GM19372 (cell line): ENCODE results near the gene SYNGR3.

Experiments used
- ATAC-seq: cut with Tn5 transposase; IDR thresholded peaks from one replicate; pipeline ENCODE4 v1.9.1; 2021; ENCODE audit warnings: mild to moderate bottlenecking, low read depth, moderate library complexity; ENCODE audit not compliant: unreplicated experiment

SYNGR3 gene

DNA sequence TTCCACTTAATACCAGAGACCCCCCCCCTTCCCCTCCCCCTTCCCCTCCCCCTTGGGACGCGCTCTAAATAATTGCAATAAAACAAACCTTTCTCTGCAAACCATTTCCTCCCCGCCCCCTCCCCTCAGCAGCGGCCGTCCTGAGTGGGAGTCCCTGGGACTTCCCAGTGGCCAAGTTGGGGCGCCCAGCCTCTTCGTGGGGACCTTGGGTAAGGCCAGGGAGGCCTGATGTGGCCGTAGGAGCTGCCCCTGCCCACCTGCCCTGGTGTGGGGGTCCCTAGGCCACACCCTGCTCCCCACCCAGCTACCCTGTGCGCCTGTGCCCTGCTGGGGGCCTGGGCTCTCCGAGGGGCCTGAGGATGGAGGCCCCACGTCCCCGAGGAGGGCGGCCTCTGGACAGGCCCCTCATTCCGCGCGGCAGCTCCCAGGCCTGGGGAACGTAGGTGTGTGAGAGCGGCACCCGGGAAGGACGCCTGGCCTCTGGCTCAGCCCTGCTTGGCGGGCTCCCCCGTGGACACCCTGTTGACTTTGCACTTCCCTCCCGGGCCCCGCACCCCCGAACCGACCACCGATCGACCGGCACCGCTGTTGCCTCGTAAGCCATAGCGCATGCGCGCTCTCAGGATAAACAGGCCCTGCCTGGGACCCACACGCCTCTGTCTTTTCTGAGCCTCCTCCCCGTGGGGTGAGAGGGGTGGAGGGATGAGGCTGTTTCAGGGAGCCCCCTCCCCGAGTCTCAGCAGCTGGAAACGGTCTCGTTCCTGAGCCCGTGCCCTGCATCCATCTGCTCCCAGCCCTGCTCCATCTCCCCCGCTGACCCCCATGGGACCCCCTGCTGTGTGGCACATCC is 48.8 kb downstream of the SYNGR3 start:
- no peak for ATAC-seq

DNA sequence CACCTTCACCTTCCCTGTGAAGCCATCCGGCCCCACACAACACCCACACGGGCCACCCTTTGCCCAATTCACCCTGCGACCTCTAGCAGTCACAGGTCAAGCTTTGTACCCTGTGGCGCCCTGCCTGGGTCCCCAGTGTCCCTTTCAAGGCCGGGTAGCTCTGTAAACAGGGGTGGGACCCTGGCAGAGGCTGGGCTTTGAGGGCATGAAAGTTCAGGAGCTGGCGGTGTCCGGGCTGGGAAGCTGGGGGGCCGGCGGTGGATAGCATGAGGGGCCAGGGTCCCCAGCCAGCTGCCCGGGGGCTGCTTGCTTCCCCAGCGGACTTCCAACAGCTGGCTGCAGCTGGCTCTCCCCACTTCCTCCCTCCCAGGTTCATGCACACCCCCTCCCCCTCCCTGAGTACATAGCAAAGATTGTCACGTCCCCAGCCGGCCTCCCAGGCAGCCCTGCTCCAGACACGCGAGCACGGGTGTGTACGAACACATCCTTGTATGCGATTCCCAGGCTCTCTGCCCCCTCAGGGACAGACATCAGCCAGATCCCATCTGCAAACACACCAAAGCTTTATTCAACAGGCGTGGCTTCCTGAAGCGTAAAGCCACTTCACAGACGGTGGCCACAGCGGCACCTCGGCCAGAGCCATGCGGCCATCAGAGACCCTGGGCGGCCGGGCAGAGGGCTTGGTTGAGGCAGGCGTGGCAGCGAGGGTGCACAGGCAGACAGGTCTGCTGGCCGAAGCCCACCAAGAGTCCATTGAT is 49.7 kb downstream of the SYNGR3 start:
- ATAC-seq = no peak

GRCh38 chr16:2040041-2040786 is 50.4 kb downstream of the SYNGR3 start:
- ATAC-seq = no peak

DNA sequence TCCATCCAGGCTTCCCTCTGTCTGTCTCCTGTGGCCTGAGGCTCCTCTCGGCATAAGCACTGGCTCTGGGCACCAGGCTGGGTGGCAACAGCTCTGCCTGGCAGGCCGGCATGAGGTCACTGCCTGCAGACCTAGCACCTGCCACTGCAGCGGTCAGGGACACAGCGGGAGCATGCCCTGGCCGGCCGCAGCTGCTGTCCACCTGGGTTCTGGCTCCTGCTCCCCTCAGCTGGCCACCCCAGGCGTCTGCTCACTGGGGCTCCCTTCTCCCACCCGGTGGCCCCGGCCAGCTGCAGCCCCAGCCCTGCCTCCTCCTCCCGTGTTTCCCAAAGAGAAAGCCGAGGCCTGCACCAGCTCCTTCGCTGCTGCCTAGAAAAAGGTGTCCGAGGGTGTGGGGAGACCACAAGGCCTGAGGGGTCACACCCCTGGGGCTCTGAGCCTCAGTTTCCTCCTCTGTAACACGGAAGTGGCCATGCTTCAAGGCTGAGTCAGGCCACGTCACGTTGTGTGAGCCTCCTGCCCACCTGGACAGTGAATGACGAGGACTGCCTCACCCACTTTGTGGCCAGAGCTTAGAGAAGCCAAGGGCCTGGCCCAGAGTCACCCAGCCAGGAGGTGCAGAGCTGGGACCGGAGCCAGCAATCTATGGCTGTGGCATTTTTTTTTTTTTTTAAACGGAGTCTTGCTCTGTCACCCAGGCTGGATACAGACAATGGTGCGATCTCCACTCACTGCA is 51.2 kb downstream of the SYNGR3 start:
- no peak for ATAC-seq

DNA sequence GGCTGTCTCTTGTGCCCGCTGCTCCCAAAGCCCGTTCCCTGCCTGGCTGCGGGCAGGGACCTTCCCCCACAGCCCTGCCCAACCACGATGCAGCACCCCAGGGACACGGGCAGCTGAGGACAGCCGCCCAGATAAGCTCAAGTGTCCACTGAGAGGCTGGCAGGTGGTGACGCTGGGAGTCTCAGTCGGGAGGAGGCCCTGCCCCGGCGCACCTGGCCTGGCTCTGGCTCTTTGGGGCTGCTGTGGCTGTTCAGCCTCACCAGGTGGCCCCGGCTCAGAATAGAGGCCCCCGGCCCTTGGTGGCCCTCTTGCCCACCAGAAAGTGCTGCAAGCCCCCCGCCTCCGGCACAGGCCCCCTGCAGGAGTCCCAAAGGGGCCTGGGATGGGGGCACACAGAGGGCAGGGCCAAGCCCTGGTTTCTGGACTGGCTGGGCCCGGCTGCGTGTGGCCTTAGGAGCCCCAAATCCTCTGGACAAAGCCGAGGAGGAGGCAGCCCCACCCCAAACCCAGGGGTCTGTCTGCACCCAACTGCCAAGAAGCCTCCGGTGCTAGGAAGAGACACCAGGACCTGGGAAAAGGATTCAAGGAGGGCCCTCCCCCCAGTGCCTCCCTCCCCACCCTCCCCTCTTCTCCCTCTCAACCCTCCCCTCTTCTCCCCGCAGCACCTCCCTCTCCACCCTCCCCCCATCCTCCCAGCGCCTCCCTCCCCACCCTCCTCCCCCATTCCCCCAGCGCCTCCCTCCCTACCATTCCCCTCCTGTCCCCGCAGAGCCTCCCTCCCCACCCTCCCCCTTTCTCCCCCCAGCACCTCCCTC is 52.6 kb downstream of the SYNGR3 start:
- ATAC-seq = no peak

DNA sequence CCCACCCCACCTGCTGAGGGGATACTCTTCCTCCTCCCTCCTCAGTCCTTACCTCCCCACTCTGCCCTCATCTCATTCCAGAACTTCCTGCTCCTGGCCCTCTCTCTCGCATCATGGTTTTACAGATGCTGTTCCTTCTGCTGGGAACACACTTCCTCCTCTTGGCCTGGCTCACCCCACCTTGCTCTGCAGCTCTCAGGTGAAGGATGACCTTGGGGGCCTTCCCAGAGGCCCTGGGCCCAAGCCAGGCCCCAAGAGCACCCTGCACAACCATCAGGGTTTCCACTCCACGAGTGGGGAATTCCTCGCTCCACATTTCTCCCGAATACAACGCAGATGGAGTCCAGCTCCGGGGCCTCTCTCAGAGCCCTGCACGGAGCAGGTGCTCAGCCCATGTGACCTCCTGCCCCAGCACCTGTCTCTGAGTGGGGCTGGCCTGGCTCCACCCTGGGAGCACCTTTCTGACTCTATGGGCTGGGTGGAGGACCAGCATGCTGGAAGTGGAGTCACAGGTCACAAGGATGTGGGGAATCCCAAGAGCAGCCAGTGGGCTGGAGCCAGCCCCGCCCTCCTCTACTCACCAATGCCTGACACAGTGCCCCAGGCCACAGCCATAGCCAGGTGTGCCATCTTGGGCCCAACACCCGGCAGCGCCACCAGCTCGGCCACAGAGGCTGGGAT is 53.4 kb downstream of the SYNGR3 start:
- no peak for ATAC-seq
